ENCODE results near the gene TNRC6C.
A peak's percentile ranks its signal among the peaks of the same experiment; 100 is the strongest.
"Not testable (repeated sequence)": the region's sequence is repeated elsewhere in the genome, so short reads cannot be mapped to it uniquely, and the experiment has no call there.

Gene TNRC6C

DNA sequence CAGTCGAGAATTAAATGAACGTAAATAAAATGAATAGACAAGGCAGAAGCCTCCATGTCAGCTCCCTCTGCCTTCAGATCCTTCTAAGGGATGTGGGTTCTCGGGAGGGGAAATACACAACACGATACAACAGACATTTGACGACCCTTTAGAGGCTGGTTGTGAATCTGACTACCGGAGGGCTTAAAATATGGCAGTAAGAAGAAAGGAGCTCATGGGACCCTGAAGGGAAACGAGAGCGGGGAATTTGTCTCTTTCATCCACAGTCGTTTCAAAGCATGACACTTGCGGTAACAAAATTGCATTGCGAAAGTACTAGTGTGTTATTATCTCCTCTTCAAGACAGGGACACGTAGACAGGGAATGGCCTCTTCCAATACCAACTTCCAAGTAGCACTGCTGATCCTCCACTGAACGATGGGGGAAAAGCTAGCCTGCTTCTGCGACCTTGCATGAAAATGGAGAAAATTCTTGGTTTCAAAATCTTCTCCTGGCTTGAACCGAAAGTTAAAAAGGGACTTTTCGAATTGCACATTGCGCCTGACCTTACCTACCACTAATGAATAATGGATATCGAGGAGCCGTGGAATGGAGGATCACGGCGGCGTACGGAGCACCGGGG is 1.2 kb upstream of the TNRC6C start:
- peak; percentile 67 for DNase-seq (ENCODE audit: low read depth, low spot score)
- peak overlapping the region; percentile 72 for H3K4me3 ChIP-seq (ENCODE audit: low read length)

DNA sequence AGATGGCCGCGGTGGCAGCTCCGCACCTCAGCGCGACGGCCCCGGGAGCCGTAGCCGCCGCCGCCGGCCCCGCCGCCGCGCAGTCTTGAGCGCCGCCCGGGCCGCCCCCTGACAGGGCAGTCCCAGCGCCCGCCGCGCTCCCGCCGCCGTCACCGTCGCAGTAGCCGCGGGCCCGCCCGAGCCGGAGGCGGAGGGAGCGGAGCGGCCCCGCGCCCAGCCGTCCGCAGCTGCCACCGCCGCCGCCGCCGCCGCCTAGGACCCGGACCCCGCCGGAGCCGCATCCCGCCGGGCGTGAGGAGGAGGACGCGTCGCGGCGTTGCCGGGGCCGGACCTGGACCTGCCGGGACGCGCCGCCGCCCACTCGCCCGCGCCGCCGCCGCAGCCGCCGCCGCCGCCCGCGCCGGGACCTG is 218 bp downstream of the TNRC6C start:
- H3K4me3 ChIP-seq (ENCODE audit: low read length) = peak overlapping the region; percentile 74
- no peak for DNase-seq (ENCODE audit: low read depth, low spot score)

- H3K4me3 ChIP-seq (ENCODE audit: low read length) = peak overlapping the region; percentile 74
- peak; percentile 44 for DNase-seq (ENCODE audit: low read depth, low spot score)
Measured at GRCh38 chr17:77959126-77959925, 823 bp downstream of the TNRC6C start.

DNA sequence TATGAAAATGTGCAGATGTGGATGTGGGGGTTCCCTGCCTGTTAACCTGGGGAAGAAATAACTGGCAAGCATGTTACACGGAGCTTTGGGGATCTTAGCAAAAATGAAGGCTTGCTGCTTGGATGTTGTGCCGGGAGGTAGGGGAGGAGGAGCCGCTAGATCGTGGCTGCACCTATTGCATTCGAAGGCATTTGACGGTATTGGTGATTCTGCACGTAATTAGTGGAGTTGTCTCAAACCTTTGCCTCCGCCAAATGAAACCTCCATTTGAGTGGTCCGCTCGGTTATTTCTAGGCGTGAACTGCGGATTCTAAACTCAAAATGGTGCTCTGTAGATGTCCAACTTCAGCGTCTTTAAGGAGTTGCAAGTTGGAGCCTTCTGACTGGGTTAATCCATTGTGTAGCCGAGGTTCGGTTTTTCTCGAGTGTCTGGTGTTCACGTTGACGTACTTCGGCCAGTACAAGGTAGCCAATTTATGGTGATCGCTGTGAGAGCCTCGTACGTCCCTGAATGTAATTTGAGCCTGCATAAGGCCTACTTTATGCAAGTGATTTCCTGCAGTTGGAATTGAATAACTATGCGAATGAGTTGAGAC is 1.5 kb downstream of the TNRC6C start:
- peak overlapping the region; percentile 74 for H3K4me3 ChIP-seq (ENCODE audit: low read length)
- DNase-seq (ENCODE audit: low read depth, low spot score) = peak; percentile 42

- DNase-seq (ENCODE audit: low read depth, low spot score) = no peak
- H3K4me3 ChIP-seq (ENCODE audit: low read length) = no peak overlapping the region
Measured at GRCh38 chr17:77961741-77962140, 3.2 kb downstream of the TNRC6C start.

DNA sequence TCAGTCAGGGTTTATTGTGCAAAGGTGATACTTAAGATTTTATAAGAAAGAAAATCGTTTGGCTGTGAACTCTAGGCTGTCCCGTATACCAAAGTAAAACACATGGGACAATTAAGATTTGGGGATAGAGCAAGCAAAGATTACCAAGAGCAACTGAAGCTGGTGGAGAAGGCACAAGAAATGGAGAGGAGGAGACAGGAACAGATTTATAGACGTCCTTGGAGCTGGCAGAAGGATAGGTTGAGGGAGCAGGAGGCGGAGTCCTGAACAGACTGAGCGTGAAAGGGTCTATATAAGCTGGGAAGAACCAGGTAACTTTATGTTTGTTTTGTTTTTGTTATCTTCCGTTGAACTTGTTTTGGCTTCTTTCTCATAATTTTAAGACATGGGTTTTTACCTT is 3.8 kb downstream of the TNRC6C start:
- DNase-seq (ENCODE audit: low read depth, low spot score) = no peak
- no peak overlapping the region for H3K4me3 ChIP-seq (ENCODE audit: low read length)

DNA sequence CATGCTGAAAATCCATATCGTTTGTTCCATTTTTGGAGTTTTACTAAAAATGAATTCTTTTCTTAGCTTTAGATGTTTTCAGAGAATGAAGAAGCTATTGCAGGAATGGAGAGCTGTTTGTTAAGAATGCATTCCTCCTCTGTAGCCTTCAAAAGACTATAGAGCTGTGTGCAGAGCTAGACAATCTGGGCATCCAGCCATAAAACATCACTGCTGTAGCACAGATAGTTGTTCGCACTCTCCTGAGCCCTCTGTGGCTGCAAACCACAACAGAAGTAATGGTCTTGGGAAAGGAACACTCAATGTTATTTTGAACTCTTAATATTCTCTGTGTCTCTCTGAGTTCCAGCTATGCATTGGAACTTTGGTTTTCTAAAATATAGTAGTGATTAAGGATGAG is 4.9 kb downstream of the TNRC6C start:
- peak; percentile 98 for DNase-seq (ENCODE audit: low read depth, low spot score)
- H3K4me3 ChIP-seq (ENCODE audit: low read length) = peak overlapping the region; percentile 24; the same call in 1 of the 2 replicates

DNA sequence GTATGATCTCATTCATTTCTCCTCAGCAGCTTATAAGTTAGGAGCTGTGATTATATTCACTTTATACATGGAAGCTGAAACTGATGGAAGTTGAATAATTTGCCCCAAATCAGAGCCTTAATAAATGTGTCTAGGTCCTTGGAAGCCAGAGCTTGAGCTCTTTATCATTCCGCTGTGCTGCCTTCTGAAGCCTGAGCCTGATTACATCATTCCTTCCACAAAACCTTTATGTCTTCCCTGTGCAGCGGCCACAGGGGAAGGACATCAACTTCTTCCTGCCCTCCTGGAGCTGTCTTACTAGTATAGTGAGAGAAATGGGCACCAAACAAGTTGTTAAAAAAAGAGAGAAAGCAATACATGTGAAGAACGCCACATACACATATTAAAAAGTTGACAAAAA is 6.8 kb downstream of the TNRC6C start:
- no peak for DNase-seq (ENCODE audit: low read depth, low spot score)
- no peak overlapping the region for H3K4me3 ChIP-seq (ENCODE audit: low read length)

- H3K4me3 ChIP-seq (ENCODE audit: low read length) = no peak overlapping the region
- no peak for DNase-seq (ENCODE audit: low read depth, low spot score)
Measured at GRCh38 chr17:77966476-77966875, 8.0 kb downstream of the TNRC6C start.

GRCh38 chr17:77968788-77969187 is 10.3 kb downstream of the TNRC6C start:
- no peak for DNase-seq (ENCODE audit: low read depth, low spot score)
- H3K4me3 ChIP-seq (ENCODE audit: low read length) = no peak overlapping the region

DNA sequence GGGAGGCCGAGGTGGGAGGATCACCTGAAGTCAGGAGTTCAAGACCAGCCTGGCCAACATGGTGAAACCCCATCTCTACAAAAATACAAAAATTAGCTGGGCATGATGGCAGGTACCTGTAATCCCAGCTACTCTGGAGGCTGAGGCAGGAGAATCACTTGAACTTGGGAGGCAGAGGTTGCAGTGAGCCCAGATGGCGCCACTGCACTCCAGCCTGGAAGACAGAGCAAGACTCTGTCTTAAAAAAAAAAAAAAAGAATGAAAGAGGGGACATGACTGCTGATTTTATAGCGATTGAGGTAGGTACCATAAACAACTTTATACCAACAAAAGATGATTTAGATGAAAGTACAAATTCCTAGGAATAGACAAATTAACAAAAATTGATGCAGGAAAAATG is 13.8 kb downstream of the TNRC6C start:
- DNase-seq (ENCODE audit: low read depth, low spot score); H3K4me3 ChIP-seq (ENCODE audit: low read length): not testable (repeated sequence)

DNA sequence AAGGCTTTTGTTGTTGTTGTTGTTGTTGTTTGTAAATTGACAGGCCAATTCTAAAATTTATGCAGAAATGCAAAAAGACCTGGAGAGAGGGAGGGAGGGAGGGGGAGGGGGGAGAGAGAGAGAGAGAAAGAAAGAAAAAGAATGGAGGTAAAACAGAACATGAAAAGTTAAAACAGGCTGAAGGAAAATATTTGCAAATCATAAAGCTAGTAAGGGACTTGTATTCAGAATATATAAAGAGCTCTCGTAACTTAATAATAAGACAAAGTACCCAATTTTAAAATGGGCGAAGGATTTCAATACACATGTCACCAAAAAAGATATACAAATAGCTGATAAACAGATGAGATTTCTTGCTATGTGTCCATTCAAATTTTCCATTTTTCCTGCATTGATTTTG is 15.4 kb downstream of the TNRC6C start:
- no peak overlapping the region for H3K4me3 ChIP-seq (ENCODE audit: low read length)
- no peak for DNase-seq (ENCODE audit: low read depth, low spot score)

DNA sequence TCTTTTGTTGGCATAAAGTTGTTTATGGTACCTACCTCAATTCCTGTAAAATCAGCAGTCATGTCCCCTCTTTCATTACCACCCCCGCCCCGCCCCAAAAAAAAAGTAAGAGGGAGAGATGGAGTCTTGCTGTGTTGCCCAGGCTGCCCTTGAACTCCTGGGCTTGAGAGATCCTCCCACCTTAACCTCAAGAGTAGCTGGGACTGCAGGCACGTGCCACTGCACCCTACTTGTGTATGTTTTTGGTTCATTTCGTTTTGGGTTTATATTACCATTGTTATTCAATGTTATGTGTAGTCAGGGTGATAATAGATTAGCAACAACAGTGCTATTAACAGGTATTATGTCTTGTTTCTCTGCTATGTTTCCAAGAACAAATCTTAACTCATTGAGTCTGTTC is 15.9 kb downstream of the TNRC6C start:
- no peak for DNase-seq (ENCODE audit: low read depth, low spot score)
- no peak overlapping the region for H3K4me3 ChIP-seq (ENCODE audit: low read length)

- not testable (repeated sequence) for H3K4me3 ChIP-seq (ENCODE audit: low read length); DNase-seq (ENCODE audit: low read depth, low spot score)
Measured at GRCh38 chr17:77982430-77982829, 23.9 kb downstream of the TNRC6C start.

DNA sequence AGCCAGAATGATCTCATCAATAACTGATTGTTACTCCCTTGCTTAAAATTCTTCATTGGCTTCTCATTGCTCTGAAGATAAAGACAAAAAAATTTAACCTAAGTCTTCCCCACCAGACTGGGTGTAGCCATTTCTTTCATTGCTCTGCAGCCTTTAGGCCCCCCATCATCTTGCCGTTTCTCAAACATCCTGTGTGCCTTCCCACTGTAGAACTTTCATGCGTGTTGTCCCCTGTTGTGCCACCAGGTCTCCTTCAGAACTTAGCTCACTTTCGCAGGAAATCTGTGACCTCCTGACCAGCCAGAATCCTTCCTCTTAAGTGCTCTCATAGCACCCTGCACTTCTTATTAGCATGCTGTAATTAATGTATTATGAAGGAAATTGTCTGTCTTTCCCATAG is 31.8 kb downstream of the TNRC6C start:
- no peak overlapping the region for H3K4me3 ChIP-seq (ENCODE audit: low read length)
- DNase-seq (ENCODE audit: low read depth, low spot score) = no peak

GRCh38 chr17:77993735-77994134 is 35.2 kb downstream of the TNRC6C start:
- DNase-seq (ENCODE audit: low read depth, low spot score); H3K4me3 ChIP-seq (ENCODE audit: low read length): not testable (repeated sequence)

DNA sequence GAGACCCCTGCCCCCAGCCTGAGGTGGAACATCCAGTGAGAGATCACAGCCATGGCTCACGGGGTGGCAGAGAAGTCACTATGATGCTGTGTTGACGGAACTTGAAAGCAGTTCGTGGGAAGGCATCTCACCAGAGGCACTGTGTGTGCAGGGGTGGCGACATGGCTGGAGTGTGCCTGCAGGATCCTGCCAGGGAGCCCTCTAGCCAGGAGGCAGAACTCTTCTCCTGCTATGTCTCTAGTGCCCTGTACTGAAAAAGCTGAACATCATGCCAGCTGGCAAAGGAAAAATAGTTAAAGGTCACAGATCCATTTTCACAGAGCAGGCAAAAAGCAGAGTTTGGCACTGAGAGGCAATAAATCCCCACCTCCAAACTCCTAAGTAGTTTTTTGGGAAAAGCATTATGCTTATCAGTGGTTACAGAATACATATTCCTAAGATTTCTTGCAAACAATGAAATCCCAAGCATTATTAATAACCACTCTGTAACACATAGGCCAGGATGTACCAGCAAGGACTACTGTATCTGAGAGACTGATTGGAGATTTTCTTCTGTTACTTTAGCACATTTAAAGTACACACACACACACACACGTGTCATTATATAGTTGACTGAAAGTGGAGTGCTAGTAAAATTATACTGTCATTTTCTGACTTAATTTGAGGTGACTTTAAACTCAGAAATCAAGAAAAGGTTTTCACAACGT is 36.8 kb downstream of the TNRC6C start:
- peak; percentile 11 for DNase-seq (ENCODE audit: low read depth, low spot score)
- no peak overlapping the region for H3K4me3 ChIP-seq (ENCODE audit: low read length)

GRCh38 chr17:77996256-77996655 is 37.8 kb downstream of the TNRC6C start:
- H3K4me3 ChIP-seq (ENCODE audit: low read length) = no peak overlapping the region
- DNase-seq (ENCODE audit: low read depth, low spot score) = no peak

GRCh38 chr17:77999413-78000173 is 41.1 kb downstream of the TNRC6C start:
- DNase-seq (ENCODE audit: low read depth, low spot score) = no peak
- no peak overlapping the region for H3K4me3 ChIP-seq (ENCODE audit: low read length)
